ENCODE data around the gene LAMA4.
A peak's percentile ranks its signal among the peaks of the same experiment; 100 is the strongest.

- TF ChIP-seq, protein P1, sequence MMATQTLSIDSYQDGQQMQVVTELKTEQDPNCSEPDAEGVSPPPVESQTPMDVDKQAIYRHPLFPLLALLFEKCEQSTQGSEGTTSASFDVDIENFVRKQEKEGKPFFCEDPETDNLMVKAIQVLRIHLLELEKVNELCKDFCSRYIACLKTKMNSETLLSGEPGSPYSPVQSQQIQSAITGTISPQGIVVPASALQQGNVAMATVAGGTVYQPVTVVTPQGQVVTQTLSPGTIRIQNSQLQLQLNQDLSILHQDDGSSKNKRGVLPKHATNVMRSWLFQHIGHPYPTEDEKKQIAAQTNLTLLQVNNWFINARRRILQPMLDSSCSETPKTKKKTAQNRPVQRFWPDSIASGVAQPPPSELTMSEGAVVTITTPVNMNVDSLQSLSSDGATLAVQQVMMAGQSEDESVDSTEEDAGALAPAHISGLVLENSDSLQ (IDR thresholded peaks at IDR 0.05): peak; percentile 18; the same call in 1 of the 2 replicates
- TF ChIP-seq TARDBP (IDR thresholded peaks at IDR 0.05) (no peak), FOXM1 (IDR thresholded peaks at IDR 0.05; ENCODE audit: borderline replicate concordance) (no peak), L3MBTL2 (conservative IDR thresholded peaks at IDR 0.05) (no peak), ELF4 (IDR thresholded peaks at IDR 0.05) (no peak), BHLHE40 (IDR thresholded peaks at IDR 0.05; ENCODE audit: borderline replicate concordance) (no peak), ARNT (IDR thresholded peaks at IDR 0.05) (no peak), SP1 (IDR thresholded peaks at IDR 0.05) (no peak), LEF1 (IDR thresholded peaks at IDR 0.05; ENCODE audit: borderline replicate concordance) (no peak), FOXA1 (IDR thresholded peaks at IDR 0.05) (no peak), SUZ12 (IDR thresholded peaks at IDR 0.05) (no peak)
Observed at GRCh38 chr6:112206110-112206458, 48.3 kb downstream of the LAMA4 start.

All from HEK293T (cell line).